Right lobe of liver (tissue), 4 donors: Measurements from ENCODE around the gene GNAT3.

Experiments used
- CTCF ChIP-seq, 4 donors: fragments of 200-600 bp in 3 of 4; fragments of 450-650 bp in 1 of 4; IDR thresholded peaks; one replicate each; pipeline versions ENCODE4 v1.5.1 to v1.8.0; 2016 to 2022; ENCODE audit warnings: antibody characterized with exemption in 4 of 4, mild to moderate bottlenecking in 2 of 4
- POLR2A ChIP-seq: fragments of 450-650 bp; IDR thresholded peaks from one replicate; pipeline ENCODE4 v1.6.1; 2017; ENCODE audit warnings: antibody characterized with exemption, mild to moderate bottlenecking
- donor health status: DM: no; HTN: no; CAD: no.
- donor health status: DM: no; HTN: no; CAD: no.
- donor health status: DM: no; HTN: yes; CAD: no.

GRCh38 chr7:80443325-80443724 lies 68.5 kb downstream of the GNAT3 start:
- no peak for TF ChIP-seq CTCF (IDR thresholded peaks at IDR 0.05)
- no peak for TF ChIP-seq POLR2A
